Measurements from ENCODE around the gene ATP9A. TPM values are rescaled to one million over a fixed set of nuclear protein-coding genes. Genes with fewer than 3 reads are reported as not detected.
"Not testable (repeated sequence)": the region's sequence is repeated elsewhere in the genome, so short reads cannot be mapped to it uniquely, and the experiment has no call there.

The ATP9A gene
- total and polyA plus RNA-seq, 2 donors (not counting 1 experiment from before 2014, with no cell fraction given): 23.3 to 96.3 TPM

DNA sequence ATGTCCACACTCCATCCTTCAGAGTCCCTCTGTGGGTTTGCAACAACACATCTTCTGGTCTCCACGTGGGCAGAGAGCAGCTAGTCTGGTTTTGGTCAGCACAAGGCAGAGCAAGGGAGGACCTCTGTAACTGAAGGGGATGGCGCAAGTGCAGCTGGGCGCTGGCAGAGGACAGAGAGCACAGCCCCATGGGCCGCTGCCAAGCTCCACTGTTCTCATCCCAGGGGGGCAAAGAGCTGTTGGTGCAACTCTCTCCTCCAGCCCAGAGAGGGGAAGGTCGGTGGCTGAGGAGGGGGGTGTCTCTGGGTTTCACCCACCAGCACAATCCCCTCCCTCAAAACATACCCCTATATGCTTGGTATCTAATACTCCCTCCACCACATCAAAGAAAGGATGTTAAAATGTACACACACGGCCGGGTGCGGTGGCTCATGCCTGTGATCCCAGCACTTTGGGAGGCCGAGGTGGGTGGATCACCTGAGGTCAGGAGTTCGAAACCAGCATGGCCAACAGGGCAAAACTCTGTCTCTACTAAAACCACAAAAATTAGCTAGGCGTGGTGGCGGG lies 9.1 kb downstream of the ATP9A start:
- Histone ChIP-seq H4K20me1 (ENCODE audit: control insufficient read depth, extremely low read depth, insufficient read depth, low read length) (no peaks in the 10 kb centered on the region), H3K27ac (ENCODE audit: insufficient read depth, low read length) (no peak overlapping the region), H3K4me1 (ENCODE audit: control insufficient read depth, extremely low read depth, insufficient read depth, low read length) (no peaks in the 10 kb centered on the region), H2AFZ (ENCODE audit: low read length) (no peak overlapping the region), H3K4me2 (ENCODE audit: extremely low read depth, insufficient read depth, low read length) (no peak overlapping the region), H3K79me2 (ENCODE audit: control insufficient read depth, insufficient read depth, low read length) (peaks cover 3% of the 10 kb centered on the region), H3K9me3 (ENCODE audit: control insufficient read depth, insufficient read depth, low read depth, low read length) (no peaks in the 10 kb centered on the region), H3K4me3 (replicated peaks in 1 of 4; ENCODE audit: control extremely low read depth in 1 of 4, insufficient read depth in 1 of 4, low read depth in 3 of 4, low read length in 4 of 4) (no peak overlapping the region), H3K9ac (ENCODE audit: insufficient read depth, low read length) (no peak overlapping the region), H3K36me3 (ENCODE audit: control insufficient read depth, insufficient read depth, low read length) (no peaks in the 10 kb centered on the region), H3K27me3 (ENCODE audit: control insufficient read depth, insufficient read depth, low read length) (no peaks in the 10 kb centered on the region)
- peak in 1 of 2 donors; percentile 37 for DNase-seq (ENCODE audit: low read depth in 2 of 2)
- no peak for TF ChIP-seq EZH2 (IDR thresholded peaks at IDR 0.05; ENCODE audit: low read length, missing control alignments)
- TF ChIP-seq, protein P1, sequence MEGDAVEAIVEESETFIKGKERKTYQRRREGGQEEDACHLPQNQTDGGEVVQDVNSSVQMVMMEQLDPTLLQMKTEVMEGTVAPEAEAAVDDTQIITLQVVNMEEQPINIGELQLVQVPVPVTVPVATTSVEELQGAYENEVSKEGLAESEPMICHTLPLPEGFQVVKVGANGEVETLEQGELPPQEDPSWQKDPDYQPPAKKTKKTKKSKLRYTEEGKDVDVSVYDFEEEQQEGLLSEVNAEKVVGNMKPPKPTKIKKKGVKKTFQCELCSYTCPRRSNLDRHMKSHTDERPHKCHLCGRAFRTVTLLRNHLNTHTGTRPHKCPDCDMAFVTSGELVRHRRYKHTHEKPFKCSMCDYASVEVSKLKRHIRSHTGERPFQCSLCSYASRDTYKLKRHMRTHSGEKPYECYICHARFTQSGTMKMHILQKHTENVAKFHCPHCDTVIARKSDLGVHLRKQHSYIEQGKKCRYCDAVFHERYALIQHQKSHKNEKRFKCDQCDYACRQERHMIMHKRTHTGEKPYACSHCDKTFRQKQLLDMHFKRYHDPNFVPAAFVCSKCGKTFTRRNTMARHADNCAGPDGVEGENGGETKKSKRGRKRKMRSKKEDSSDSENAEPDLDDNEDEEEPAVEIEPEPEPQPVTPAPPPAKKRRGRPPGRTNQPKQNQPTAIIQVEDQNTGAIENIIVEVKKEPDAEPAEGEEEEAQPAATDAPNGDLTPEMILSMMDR (conservative IDR thresholded peaks at IDR 0.05 in 1 of 2, IDR thresholded peaks at IDR 0.05 in 1 of 2; ENCODE audit: low read depth in 1 of 2, low read length in 2 of 2): no peak

DNA sequence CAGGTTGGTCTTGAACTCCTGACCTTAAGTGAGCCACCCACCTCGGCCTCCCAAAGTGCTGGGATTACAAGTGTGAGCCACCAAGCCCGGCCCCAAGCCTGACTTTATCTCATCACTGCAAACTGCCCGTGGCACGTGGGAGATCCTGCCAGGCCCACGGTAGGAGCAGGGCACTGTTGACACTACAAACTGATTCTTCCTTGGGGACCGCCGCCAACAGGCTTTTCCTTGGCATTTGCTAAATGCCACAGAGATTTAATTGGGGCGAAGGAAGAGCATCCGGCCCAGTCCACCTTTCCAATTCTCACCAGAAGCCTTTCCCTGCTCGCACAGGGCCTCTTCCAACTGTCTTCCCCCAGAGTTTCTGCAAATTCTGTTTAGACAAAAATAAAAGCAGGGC lies 11.0 kb downstream of the ATP9A start:
- no peak overlapping the region for H3K4me3 ChIP-seq (replicated peaks in 1 of 4; ENCODE audit: control extremely low read depth in 1 of 4, insufficient read depth in 1 of 4, low read depth in 3 of 4, low read length in 4 of 4)
- no peaks in the 10 kb centered on the region for H3K9me3 ChIP-seq (ENCODE audit: control insufficient read depth, insufficient read depth, low read depth, low read length)
- no peak for DNase-seq (ENCODE audit: low read depth in 2 of 2)
- peaks cover 5% of the 10 kb centered on the region for H3K79me2 ChIP-seq (ENCODE audit: control insufficient read depth, insufficient read depth, low read length)
- no peak overlapping the region for H2AFZ ChIP-seq (ENCODE audit: low read length)
- no peaks in the 10 kb centered on the region for H4K20me1 ChIP-seq (ENCODE audit: control insufficient read depth, extremely low read depth, insufficient read depth, low read length)
- H3K27ac ChIP-seq (ENCODE audit: insufficient read depth, low read length): no peak overlapping the region
- TF ChIP-seq EZH2 (IDR thresholded peaks at IDR 0.05; ENCODE audit: low read length, missing control alignments): no peak
- TF ChIP-seq, protein P1 (conservative IDR thresholded peaks at IDR 0.05 in 1 of 2, IDR thresholded peaks at IDR 0.05 in 1 of 2; ENCODE audit: low read depth in 1 of 2, low read length in 2 of 2): no peak
- no peak overlapping the region for H3K9ac ChIP-seq (ENCODE audit: insufficient read depth, low read length)
- H3K27me3 ChIP-seq (ENCODE audit: control insufficient read depth, insufficient read depth, low read length): no peaks in the 10 kb centered on the region
- peaks cover 9% of the 10 kb centered on the region for H3K4me1 ChIP-seq (ENCODE audit: control insufficient read depth, extremely low read depth, insufficient read depth, low read length)
- no peaks in the 10 kb centered on the region for H3K36me3 ChIP-seq (ENCODE audit: control insufficient read depth, insufficient read depth, low read length)
- H3K4me2 ChIP-seq (ENCODE audit: extremely low read depth, insufficient read depth, low read length): no peak overlapping the region

DNA sequence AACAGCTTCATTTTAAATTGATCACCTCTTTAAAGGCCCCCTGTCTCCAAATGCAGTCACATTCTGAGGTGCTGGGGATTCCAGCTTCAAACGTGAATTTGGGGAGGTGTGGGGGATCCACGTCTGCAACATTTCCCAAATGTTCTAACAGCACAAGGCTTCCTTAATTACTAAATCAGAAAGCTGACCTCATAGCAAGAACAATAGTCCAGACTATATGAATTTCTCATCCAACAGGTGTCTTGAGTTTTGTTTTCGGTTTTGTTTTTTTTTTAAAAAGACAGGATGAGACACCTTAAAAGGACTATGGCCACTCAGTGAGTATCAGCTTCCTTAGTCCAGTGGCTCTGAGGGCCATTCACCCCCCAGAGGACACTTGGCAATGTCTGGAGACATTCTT lies 11.5 kb downstream of the ATP9A start:
- Histone ChIP-seq H3K4me3 (replicated peaks in 1 of 4; ENCODE audit: control extremely low read depth in 1 of 4, insufficient read depth in 1 of 4, low read depth in 3 of 4, low read length in 4 of 4) (no peak overlapping the region), H3K4me2 (ENCODE audit: extremely low read depth, insufficient read depth, low read length) (no peak overlapping the region), H3K9me3 (ENCODE audit: control insufficient read depth, insufficient read depth, low read depth, low read length) (no peaks in the 10 kb centered on the region), H3K27ac (ENCODE audit: insufficient read depth, low read length) (no peak overlapping the region), H3K79me2 (ENCODE audit: control insufficient read depth, insufficient read depth, low read length) (peaks cover 5% of the 10 kb centered on the region), H3K4me1 (ENCODE audit: control insufficient read depth, extremely low read depth, insufficient read depth, low read length) (peaks cover 13% of the 10 kb centered on the region), H3K36me3 (ENCODE audit: control insufficient read depth, insufficient read depth, low read length) (no peaks in the 10 kb centered on the region), H3K9ac (ENCODE audit: insufficient read depth, low read length) (no peak overlapping the region), H2AFZ (ENCODE audit: low read length) (no peak overlapping the region), H4K20me1 (ENCODE audit: control insufficient read depth, extremely low read depth, insufficient read depth, low read length) (no peaks in the 10 kb centered on the region), H3K27me3 (ENCODE audit: control insufficient read depth, insufficient read depth, low read length) (no peaks in the 10 kb centered on the region)
- TF ChIP-seq, protein P1 (conservative IDR thresholded peaks at IDR 0.05 in 1 of 2, IDR thresholded peaks at IDR 0.05 in 1 of 2; ENCODE audit: low read depth in 1 of 2, low read length in 2 of 2): no peak
- TF ChIP-seq EZH2 (IDR thresholded peaks at IDR 0.05; ENCODE audit: low read length, missing control alignments): no peak
- DNase-seq (ENCODE audit: low read depth in 2 of 2): no peak

DNA sequence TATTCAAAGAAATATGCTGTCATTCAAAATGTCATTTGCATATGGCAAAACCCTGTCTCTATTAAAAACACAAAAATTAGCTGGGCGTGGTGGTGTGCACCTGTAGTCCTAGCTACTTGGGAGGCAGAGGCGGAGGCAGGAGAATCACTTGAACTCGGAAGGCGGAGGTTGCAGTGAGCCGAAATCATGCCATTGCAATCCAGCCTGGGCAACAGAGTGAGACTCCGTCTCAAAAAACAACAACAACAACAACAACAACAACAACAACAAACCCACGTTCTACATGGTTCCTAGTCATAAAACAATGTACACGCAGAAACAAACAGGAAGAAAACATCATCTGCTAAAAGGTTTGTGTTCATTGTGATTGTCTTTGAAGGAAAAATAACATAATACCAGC lies 15.0 kb downstream of the ATP9A start:
- not testable (repeated sequence) for H3K36me3 ChIP-seq (ENCODE audit: control insufficient read depth, insufficient read depth, low read length); H3K9ac ChIP-seq (ENCODE audit: insufficient read depth, low read length); H3K27me3 ChIP-seq (ENCODE audit: control insufficient read depth, insufficient read depth, low read length); H3K79me2 ChIP-seq (ENCODE audit: control insufficient read depth, insufficient read depth, low read length); H3K4me3 ChIP-seq (replicated peaks in 1 of 4; ENCODE audit: control extremely low read depth in 1 of 4, insufficient read depth in 1 of 4, low read depth in 3 of 4, low read length in 4 of 4); H2AFZ ChIP-seq (ENCODE audit: low read length); DNase-seq (ENCODE audit: low read depth in 2 of 2); H4K20me1 ChIP-seq (ENCODE audit: control insufficient read depth, extremely low read depth, insufficient read depth, low read length); H3K9me3 ChIP-seq (ENCODE audit: control insufficient read depth, insufficient read depth, low read depth, low read length)
- Histone ChIP-seq H3K27ac (ENCODE audit: insufficient read depth, low read length) (peak overlapping the region; percentile 88), H3K4me1 (ENCODE audit: control insufficient read depth, extremely low read depth, insufficient read depth, low read length) (peaks cover 22% of the 10 kb centered on the region), H3K4me2 (ENCODE audit: extremely low read depth, insufficient read depth, low read length) (peak overlapping the region; percentile 68)
